IPS DF 4.7 (cell line): ENCODE data around the gene LRRC4C.

ENCODE experiments used
- DNase-seq: peaks from one replicate; pipeline ENCODE4 v3.0.0-alpha.2; 2013; ENCODE audit warnings: low spot score; ENCODE audit errors: extremely low read depth

LRRC4C gene

GRCh38 chr11:41121600-41121999 lies 337.9 kb downstream of the LRRC4C start:
- no peak for DNase-seq

DNA sequence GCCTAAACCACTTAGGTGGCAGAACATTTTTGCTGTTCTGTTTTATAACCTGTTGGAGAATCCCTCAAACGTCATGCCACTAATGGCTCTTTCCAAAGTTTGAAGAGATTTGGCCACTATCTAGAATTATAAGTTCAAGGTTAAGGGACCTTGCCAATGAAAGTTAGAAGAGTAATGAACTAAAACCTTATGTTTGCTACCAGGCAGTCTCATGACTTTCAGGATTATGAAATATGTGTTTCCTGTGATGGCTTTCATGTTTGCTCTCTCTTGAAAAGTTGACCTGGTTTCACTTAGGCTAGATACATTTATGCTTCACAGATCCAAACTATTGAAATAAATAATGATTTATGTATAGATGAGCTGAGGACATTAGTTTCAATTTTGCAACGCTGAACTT lies 340.0 kb downstream of the LRRC4C start:
- no peak for DNase-seq

DNA sequence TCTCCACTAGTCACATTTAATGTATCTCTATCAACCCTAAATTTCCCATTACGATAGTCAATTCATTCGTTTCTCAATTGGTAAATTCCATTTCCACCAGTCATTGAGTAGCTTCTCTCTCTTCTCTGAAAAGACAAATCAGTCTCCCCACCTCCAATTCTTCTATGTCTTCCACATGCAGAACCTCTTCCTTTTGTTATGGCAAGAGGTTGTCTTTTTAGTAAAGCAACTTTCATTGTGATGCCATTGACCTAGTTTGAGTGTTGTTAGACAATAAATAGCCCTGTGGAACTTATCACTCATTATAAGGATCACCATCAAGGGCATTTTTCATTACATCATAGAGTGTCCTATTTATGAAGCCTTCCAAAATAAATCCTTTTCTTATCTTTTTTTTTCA lies 340.9 kb downstream of the LRRC4C start:
- no peak for DNase-seq

- DNase-seq = peak; percentile 30
Measured at GRCh38 chr11:41116970-41117369, 342.5 kb downstream of the LRRC4C start.

- no peak for DNase-seq
Measured at GRCh38 chr11:41115066-41115465, 344.4 kb downstream of the LRRC4C start.

DNA sequence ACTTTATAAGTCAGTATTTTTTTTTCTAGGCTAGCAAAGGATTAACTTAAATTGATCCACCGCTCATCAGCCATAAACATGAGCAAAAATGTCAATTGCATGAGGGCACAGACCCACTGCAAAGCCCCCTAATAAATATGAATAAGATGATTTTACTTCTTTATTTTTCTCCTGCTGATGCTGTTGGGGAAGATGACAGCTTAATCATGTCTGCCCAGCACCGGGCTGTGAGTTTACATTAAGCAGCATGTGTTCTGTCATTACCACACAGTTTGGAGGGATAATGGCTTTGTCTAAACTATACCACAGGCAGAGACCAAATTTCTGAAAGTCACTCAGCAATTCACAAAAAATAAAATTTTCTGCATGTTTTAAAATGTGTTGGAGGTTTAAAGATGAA lies 346.3 kb downstream of the LRRC4C start:
- DNase-seq = no peak

GRCh38 chr11:41110527-41110926 lies 348.9 kb downstream of the LRRC4C start:
- DNase-seq = no peak

GRCh38 chr11:41102471-41102870 lies 357.0 kb downstream of the LRRC4C start:
- no peak for DNase-seq

- DNase-seq = no peak
Measured at GRCh38 chr11:41099654-41100053, 359.8 kb downstream of the LRRC4C start.

- DNase-seq = no peak
Measured at GRCh38 chr11:41085123-41085522, 374.3 kb downstream of the LRRC4C start.

DNA sequence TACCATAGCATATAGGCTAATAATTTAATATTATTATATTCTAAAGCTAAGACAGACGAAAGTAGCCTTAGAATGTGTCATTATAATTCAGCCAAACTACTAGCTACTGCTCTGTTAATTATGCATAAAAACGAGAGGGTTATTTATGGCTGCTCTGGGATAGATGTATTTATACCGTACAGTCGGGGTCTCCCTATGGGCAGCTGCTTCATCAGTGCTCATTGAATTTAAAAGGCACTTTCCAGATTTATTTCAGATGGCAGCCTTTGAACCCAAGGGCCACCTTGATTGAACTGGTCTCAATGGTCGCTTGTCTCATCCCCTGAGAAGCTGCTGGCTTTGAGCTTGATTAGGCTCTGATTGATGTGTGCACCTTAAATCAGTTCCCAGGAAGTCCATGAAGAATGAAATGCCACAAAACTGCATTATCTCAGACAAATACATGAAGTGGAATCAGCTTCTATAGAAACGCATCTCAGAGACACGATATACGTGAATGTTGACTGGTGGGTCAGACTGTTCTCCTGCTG lies 377.6 kb downstream of the LRRC4C start:
- DNase-seq = no peak

DNA sequence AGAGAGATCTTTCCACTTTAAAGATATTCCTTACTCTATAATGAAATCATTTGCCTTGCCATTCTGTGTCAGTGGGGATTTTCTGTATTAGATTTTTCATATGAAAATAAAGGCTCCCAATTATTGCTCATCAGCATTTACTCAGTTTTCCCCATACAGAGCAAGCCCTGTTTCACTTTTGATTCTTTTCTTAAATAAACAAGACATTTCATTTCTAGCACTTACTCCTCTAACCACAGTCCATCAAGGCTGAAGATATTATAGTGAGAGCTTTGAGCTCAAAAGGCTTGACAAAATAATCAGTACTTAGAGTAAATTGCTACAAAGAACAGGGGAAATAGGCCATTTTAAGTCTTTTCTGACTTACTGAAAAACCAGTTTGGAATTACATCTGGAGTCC lies 385.1 kb downstream of the LRRC4C start:
- DNase-seq = no peak

GRCh38 chr11:41065432-41065831 lies 394.0 kb downstream of the LRRC4C start:
- no peak for DNase-seq

DNA sequence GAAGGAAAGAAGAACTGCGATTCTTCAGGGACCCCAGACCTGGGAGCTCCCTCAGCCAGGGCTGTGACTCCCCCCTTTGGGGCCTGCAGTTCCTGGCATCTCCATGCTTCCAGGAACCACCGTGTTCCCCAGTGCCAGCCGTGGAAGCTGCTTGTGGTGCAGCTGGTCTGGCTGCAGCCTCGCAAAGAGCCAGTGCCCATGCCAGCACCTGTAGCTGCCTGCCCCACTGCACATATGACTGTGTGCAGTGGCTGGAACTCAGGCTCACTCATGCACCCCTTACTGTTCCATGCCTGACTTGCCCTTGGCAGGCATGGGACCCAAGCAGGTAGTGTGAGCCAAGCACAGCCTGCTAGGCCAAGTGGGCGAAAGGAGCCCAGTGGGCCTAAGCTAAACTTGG lies 401.3 kb downstream of the LRRC4C start:
- DNase-seq = no peak

DNA sequence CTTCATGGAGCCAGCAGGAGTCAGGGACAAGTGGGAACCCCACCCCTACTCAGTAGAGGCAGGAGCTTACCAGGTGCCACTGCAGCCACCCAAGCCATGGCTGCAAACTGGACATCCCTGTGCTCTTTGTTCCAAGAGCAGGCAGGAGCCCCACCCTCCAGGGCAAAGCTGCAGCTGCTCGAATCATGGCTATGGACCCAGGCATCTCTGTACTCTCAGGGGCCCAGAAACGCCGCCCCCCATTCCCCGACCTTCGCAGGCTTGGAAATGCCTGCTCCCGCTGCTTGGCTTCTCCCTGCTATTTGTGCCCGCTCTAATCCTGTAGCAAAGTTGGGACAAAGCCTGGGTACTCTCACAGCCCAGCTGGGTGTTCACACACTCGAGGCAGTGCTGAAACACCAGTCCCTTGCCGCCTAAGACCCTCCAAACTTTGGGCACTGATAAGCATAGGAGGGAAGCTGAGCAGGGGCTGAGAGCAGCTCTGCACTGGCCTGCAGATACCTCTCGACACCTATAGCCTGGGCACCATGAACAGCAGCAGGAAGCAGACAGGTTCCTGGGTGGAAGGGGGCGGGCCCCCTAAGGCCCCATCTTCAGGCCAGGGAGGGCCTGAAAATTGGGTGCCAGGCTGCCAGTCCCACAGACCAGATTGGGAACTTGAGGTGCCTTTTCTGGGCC lies 402.4 kb downstream of the LRRC4C start:
- DNase-seq = no peak

DNA sequence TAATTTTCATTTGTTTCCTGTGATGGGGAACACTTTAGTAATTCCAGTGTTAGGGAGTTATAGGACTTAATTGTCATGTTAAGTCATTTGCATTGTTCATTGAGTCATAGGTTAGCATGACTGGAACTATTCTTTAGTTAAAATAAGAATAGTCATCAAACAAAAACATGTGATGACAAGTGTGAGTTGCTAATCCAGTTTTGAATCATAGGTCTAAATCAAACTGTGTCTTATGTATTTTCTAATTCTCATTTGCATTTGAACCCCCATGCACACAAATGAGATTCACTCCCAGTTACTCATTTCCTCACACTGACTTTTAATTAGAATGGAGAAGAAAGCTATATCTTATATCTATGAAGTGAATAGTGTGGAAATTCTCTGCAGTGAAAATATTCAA lies 405.6 kb downstream of the LRRC4C start:
- no peak for DNase-seq

GRCh38 chr11:41051919-41052635 lies 407.4 kb downstream of the LRRC4C start:
- DNase-seq = no peak

GRCh38 chr11:41050791-41051190 lies 408.7 kb downstream of the LRRC4C start:
- DNase-seq = no peak

GRCh38 chr11:41047229-41047628 lies 412.2 kb downstream of the LRRC4C start:
- no peak for DNase-seq

- DNase-seq = no peak
Measured at GRCh38 chr11:41045266-41045665, 414.2 kb downstream of the LRRC4C start.

DNA sequence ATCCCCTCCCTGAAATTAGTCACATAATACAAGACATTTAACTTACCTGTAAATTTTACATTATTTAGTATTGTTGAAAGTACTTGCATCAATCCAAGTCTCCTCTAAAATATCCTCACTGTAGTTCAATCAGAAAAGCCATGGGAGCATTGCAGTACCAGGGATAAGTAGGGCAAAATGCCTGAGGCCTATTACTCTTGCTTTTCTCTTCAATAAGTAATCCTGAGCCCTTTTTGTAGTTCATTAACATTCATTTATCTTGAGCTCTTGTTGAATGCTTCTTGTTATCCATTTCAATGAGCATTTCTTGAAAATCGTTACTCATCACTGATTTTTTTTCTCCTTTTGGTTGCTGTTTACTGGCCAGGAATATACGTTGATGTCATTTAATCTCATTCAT lies 414.7 kb downstream of the LRRC4C start:
- no peak for DNase-seq

DNA sequence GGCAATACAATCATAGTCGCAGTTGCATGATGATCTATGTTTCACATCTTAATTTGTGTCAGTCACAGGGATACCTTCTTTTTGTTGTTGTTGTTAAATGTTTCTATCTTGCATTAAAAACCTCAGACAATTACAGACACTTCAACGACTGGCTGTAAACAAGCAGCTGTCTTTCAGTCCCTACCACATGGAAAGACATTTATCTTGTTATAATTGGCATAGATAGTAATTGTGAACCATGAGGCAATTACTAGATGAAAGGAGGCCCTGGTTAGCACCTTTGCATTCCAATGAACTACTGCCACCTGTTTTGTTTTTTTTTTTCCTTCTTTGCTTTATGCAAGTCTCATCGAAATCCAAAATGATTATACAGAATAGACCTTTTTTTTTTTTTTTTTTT lies 416.8 kb downstream of the LRRC4C start:
- no peak for DNase-seq

DNA sequence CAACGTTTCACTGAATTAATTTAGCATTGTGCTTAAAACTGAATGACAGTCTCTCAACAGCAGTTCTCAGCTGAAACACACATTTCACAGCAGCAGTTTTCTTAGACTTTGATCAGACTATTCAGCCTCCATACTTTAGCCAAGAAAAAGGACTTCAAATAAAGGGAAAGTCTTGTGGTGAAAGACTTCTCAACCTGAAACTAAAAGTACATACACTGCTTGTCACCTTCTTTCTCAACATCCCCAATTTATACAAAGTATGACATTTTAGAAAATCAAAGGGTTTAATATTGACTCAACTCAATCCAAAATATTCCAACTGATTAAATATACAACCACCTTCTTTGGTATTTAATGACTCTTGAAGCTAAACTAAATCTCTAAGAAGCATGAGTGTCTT lies 419.0 kb downstream of the LRRC4C start:
- DNase-seq = no peak
